ENCODE data around the gene MSH3.
"Not testable (repeated sequence)": the region's sequence is repeated elsewhere in the genome, so short reads cannot be mapped to it uniquely, and the experiment has no call there.

DNA sequence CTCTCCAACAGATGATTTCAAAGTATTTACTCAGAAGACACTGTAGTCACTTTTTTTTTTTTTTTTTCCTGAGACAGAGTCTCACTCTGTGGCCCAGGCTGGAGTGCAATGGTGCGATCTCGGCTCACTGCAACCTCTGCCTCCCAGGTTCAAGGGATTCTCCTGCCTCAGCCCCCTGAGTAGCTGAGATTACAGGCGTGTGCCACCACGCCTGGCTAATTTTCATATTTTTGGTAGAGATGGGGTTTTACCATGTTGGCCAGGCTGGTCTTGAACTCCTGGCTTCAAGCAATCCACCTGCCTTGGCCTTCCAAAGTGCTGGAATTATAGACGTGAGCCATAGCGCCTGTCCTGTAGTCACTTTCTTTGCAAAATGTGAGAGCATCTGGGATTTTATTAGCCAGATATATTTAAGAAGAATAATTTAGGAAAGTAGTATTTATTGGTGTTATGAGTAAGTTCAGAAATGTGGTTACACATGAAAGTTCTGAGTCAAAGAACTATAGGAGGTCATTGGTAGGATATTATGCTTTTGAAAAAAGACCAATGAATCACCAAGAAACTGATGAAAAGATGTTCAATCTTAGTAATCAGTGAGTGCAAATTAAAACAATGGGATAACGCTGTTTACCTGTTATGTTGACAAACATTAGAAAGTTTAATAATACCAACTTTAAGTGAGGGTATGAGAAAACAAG lies 135.0 kb downstream of the MSH3 start:
- not testable (repeated sequence) for TF ChIP-seq POLR2AphosphoS5, POLR2A (IDR thresholded peaks at IDR 0.05; ENCODE audit: low read depth, low read length)
